Endometrium (tissue), 2 donors: Measurements from ENCODE around the gene PRDM16.

ENCODE experiments used
- FAIRE-seq: peaks from 2 replicates; lab custom pipeline; 2012; peaks lifted over from hg19 to GRCh38; lab: Jason Lieb, UNC
- donor health status: control.
- donor health status: control.

The PRDM16 gene

GRCh38 chr1:3339856-3340255 is 270.9 kb downstream of the PRDM16 start:
- no peak for FAIRE-seq

DNA sequence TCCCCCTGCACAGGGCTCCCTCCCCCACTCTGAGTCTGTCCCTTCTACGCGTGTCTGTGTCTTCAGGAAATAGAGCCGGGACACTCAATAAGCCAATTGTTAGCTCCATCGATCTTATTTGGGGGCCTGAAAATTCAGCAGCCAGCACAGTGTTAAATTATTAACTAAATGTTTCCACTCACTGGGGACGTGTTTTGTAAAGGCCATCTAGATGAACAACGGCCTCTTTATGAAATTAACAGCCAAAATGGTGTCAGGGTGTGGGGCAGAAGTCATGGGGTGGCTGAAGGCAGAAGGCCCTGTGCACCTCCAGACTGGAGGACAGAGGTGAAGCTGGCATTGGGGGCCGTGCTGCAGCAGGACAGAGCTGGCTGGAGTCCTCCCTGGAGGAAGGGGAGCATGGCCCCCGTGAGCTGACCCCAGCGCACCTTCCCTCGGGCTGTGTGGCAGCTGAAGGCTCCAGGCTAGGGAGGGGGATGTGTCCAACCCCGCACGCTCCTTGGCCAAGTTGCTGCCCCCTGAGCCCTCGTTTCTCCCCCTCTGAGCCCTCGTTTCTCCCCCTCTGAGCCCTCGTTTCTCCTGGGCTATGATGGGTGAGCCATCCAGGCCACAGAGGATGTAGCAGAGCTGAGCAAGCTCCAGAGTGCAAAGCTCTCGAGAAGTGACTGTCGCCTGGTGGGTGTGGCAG is 271.7 kb downstream of the PRDM16 start:
- no peak for FAIRE-seq

DNA sequence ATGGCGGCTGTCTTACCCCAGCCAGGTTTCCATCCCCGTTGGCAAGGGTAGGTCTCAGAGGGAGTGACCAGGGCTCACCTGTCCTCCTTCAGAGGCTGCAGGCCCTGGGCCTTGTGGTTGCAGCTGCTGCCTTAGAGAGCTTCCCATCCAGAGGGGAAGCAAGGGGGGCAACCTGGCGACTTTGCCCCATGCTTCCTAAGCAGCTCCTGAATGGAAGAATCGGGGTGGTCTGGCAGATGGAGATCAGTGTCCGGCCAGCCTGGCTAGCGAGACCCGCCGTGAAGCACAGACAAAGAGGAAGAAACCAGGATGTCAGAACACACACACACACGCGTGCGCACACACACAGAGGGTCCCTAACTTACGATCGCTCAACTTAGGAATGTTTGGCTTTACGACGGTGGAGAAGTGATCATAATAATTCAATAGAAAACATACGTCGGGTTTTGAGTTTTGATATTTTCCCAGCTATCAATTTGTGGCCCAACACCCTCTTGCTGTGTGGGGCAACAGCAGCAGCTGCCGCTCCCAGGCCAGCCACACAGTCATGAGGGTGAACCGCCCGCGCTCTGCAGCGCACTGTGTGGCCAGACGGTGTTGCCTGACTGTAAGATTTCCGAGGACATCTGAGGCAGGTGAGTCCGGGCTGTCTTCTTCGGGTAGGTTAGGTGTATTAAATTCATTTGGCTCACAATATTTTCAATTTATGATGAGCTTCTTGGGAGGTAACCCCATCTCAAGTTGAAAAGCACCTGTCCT is 272.4 kb downstream of the PRDM16 start:
- FAIRE-seq = no peak

DNA sequence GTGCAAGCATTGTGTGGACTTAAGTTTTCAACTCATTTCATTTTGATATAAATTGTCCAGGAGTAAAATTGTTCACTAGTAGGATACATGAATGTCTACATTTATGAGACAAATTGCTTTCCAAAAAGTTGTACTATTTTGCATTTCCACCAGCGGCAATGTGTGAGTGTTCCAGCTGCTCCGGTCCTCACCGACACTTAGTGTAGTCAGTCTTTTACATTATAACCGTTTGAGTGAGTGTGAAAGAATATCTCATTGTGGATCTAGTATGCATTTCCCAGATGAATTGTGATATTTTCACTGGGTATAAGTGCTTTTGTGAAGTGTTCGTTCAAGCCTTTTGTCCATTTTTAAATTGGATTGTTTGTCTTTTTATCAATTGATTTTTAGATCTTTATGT is 274.0 kb downstream of the PRDM16 start:
- no peak for FAIRE-seq

GRCh38 chr1:3344395-3344794 is 275.4 kb downstream of the PRDM16 start:
- no peak for FAIRE-seq

- FAIRE-seq = no peak
These were observed 276.8 kb downstream of the PRDM16 start for GRCh38 chr1:3345792-3346191.

DNA sequence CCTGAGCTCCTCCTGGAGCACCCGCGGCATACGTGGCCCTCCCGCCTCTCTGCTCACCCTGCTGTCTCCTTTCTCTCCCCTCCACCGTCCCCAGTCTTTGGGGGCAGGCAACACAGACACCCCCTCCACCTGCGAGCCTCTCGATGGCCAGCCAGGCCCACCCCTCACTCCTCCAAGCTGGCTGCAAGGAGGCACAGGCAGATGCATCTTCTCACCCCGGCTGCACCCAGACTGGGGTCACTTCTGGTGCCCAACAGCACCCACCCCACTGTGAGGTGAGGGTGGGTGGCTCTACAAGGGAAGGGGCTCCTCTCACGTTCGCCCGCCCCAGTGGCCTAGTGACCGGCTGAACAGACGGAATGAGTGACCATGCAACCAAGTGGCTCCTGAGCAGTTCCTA is 277.5 kb downstream of the PRDM16 start:
- FAIRE-seq = no peak

- FAIRE-seq = no peak
These were observed 278.4 kb downstream of the PRDM16 start for GRCh38 chr1:3347257-3348020.

GRCh38 chr1:3348196-3348865 is 279.3 kb downstream of the PRDM16 start:
- FAIRE-seq = no peak

GRCh38 chr1:3349161-3349967 is 280.4 kb downstream of the PRDM16 start:
- no peak for FAIRE-seq

- no peak for FAIRE-seq
These were observed 280.9 kb downstream of the PRDM16 start for GRCh38 chr1:3349968-3350299.

- FAIRE-seq = no peak
These were observed 281.7 kb downstream of the PRDM16 start for GRCh38 chr1:3350506-3351261.

DNA sequence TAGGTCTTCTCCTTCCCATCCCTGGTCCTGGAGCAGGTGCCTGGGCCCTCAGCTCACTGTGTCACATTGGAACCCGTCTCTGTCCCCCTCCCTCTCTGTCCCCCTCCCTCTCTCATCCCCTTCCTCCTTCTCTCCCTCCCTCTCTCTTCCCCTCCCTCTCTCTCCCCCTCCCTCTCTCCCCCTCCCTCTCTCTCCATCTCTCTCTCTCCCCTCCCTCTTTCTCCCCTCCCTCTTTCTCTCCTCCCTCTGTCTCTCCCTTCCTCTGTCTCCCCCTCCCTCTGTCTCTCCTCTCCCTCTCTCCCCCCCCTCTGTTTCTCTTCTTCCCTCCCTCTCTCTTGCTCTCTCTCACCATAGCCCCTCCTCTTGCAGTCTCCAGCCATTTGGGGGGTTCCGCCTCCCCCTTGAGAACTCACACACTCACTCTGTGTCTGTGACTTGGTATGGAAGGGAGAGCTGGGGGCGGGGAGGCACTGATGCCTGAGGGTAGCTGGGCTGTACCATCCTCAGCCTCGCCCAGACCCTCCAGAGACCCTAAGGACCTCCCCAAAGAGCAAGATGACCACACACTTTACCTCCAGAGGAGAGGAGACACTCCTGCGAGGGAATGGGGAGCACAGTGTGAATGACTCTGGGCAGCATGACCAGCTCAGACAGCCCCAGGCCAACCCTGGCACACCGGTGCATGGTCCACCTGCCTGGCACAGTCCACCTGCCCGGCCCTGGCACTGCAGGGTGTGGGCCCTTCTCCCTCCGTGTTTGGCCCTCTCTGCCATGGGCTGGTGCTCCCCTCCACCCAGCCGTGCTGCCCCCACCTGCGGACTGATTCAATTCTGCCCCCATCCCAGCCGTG is 282.7 kb downstream of the PRDM16 start:
- FAIRE-seq = no peak

DNA sequence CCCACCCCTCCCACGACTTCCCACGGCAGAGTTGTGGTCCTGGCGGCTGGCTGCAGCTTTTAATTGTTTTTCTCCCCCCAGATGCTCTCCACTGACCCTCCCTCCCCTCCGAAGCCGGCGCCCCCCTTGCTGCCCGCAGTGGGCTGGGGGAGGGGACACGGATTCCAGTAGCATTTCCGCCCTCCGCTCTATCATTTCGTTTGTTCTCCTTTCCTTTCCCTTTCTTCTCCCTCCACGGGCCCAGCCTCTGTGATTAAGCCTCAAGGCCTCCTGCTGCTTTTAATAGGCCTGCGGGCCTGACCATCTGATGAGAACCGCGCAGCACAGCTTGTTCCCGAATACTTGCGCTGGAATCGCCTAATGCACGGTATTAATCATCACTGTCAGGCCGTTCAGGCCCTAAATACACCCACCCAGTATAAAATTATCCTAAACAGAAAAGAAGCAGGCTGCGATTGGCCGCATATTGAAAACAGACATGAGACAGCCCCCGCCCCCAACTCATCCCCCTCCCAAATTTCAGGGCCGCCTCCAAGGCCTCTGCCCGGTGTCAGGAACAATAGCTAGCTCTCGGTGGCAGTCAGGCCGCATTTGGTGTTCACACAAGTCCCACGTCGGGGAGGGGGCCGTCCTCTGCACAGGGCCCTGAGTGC is 283.4 kb downstream of the PRDM16 start:
- FAIRE-seq = no peak

DNA sequence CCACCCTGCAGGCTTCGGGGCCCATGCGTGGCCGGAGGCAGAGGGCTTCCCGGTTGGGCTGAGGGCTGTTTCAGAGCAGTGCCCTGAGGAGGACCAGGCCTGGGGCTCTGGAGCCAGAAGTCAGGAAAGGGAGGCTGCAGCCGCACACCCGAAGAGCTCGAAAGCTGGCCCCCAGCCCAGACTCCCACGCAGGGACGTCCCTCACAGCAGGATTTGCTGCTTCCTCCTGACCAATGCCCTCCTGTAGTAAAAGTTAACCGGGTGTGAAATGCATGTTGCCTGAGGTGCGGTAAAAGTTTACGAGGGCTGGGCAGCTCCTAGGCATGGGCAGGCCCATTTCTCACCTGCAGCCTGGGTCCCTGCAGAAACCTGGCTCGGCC is 283.9 kb downstream of the PRDM16 start:
- FAIRE-seq = no peak

- no peak for FAIRE-seq
These were observed 284.9 kb downstream of the PRDM16 start for GRCh38 chr1:3353876-3354275.

DNA sequence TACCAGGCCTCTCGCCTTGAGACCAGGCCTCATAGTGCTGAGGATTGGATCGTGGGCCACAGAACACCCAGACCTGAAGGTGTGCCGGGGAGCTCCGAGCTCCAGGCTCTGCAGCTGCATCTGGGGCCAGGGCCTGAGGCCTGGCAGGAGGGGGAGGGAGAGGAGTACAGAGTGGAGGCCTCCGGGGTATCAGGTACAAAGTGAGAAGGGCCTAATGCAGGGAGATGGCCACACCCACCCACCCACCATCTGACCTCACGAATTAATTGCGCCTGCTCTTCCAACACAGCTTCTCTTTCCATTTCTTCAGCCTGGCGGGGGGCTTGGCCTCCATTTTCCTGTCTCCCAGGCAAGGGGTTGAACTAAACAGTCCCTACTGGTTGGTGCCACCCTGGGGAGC is 286.1 kb downstream of the PRDM16 start:
- FAIRE-seq = no peak

DNA sequence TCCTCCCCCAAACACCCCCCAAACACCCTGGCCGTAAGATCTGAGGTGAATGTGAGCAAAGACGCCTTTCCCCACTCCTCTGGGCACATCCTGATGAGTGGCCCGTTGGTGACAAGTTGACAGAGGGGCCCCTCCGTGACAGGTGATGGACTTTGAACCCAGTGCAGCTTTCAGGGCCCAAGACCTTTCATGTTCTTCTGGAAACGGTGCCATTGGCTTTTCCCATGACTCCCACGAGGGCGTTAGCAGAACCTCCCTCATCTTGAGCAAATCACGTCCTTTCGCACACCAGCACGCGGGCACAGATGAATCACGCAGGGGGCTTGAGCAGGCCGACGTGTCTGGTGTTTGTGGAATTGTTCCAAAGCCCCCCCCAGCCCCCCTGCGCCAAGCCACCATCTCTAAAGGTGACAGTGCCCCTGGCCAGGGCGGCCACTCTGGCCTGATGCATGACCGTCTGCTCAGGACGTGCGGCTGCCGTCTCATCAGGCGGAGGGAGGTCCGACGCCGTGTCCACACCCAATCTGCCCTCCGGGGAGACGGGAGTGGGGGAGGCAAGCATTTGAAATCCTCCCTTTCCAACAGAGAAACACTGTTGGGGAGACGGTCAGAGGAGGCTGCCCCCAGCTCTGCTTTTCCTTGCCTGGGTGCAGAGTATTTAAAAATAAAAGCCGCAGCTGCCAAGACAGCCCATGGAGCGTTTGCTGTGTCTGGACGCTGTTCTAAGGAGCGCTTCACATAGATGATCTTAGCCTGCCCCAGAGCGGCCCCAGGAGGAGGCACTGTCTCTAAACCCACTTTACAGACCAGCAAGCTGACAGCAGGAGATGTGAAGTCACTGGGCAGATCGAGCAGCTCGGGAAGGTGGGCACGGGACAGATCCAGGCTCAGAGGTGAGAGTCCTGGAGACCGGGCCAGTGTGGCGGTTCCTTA is 287.2 kb downstream of the PRDM16 start:
- no peak for FAIRE-seq
